Fibroblast of skin of right quadriceps (primary cell): ENCODE results near the gene ADAT3.

Experiments used
- DNase-seq: peaks from one replicate; pipeline ENCODE4 v3.0.0-alpha.2; 2013

The ADAT3 gene

GRCh38 chr19:1905110-1905862 is at the start of gene ADAT3, which contains the start of gene SCAMP4:
TSS of gene ADAT3 (plus strand) at chr19:1905399. CDS start at chr19:1912048, 6,649 bp downstream.
TSS of gene SCAMP4 (plus strand) at chr19:1905399. CDS start at chr19:1915020, 9,621 bp downstream.
- DNase-seq = peak; percentile 99

GRCh38 chr19:1855828-1856255 is 49.4 kb upstream of the ADAT3 start:
- no peak for DNase-seq

- no peak for DNase-seq
Measured at GRCh38 chr19:1856345-1856697, 48.9 kb upstream of the ADAT3 start.

- peak; percentile 46 for DNase-seq
Measured at GRCh38 chr19:1856698-1857603, 48.2 kb upstream of the ADAT3 start.

- no peak for DNase-seq
Measured at GRCh38 chr19:1857648-1858326, 47.4 kb upstream of the ADAT3 start.

GRCh38 chr19:1858412-1859081 is 46.7 kb upstream of the ADAT3 start:
- DNase-seq = no peak

GRCh38 chr19:1859331-1859781 is 45.8 kb upstream of the ADAT3 start:
- no peak for DNase-seq

GRCh38 chr19:1860042-1860775 is 45.0 kb upstream of the ADAT3 start:
- peak; percentile 76 for DNase-seq

GRCh38 chr19:1860821-1861598 is 44.2 kb upstream of the ADAT3 start:
- DNase-seq = no peak

GRCh38 chr19:1861599-1862031 is 43.6 kb upstream of the ADAT3 start:
- no peak for DNase-seq

GRCh38 chr19:1862068-1862423 is 43.2 kb upstream of the ADAT3 start:
- DNase-seq = no peak

GRCh38 chr19:1862424-1863327 is 42.5 kb upstream of the ADAT3 start:
- DNase-seq = no peak

- no peak for DNase-seq
Measured at GRCh38 chr19:1863328-1863637, 41.9 kb upstream of the ADAT3 start, which contains the start of gene KLF16. TSS of gene KLF16 (minus strand) at chr19:1863579. CDS start at chr19:1863497, 82 bp downstream.

GRCh38 chr19:1863638-1864479 is 41.3 kb upstream of the ADAT3 start:
- DNase-seq = peak; percentile 96

- peak; percentile 42 for DNase-seq
Measured at GRCh38 chr19:1864480-1865171, 40.6 kb upstream of the ADAT3 start.

- DNase-seq = no peak
Measured at GRCh38 chr19:1865172-1866010, 39.8 kb upstream of the ADAT3 start.

GRCh38 chr19:1866693-1867348 is 38.4 kb upstream of the ADAT3 start:
- DNase-seq = no peak
